Measurements from ENCODE around the gene PLA2G2E.
"Not testable (repeated sequence)": the region's sequence is repeated elsewhere in the genome, so short reads cannot be mapped to it uniquely, and the experiment has no call there.

Gene PLA2G2E

GRCh38 chr1:19940486-19941205, 17.2 kb upstream of the PLA2G2E start:
- Histone ChIP-seq H3K9me3 (no peaks in the 10 kb centered on the region), H3K4me1 (no peaks in the 10 kb centered on the region), H3K36me3 (no peaks in the 10 kb centered on the region), H3K4me3 (ENCODE audit: low read depth, low read length) (no peak overlapping the region), H3K27me3 (no peaks in the 10 kb centered on the region)
- TF ChIP-seq CTCF (IDR thresholded peaks at IDR 0.05; ENCODE audit: low read depth, low read length), result no peak
- no peak for DNase-seq

- H3K4me3 ChIP-seq (ENCODE audit: low read depth, low read length), result no peak overlapping the region
- DNase-seq, result no peak
- H3K36me3 ChIP-seq, result no peaks in the 10 kb centered on the region
- TF ChIP-seq CTCF (IDR thresholded peaks at IDR 0.05; ENCODE audit: low read depth, low read length), result no peak
- H3K4me1 ChIP-seq, result no peaks in the 10 kb centered on the region
- H3K9me3 ChIP-seq, result no peaks in the 10 kb centered on the region
- no peaks in the 10 kb centered on the region for H3K27me3 ChIP-seq
Measured at GRCh38 chr1:19938472-19938871, 15.1 kb upstream of the PLA2G2E start.

- Histone ChIP-seq H3K9me3 (no peaks in the 10 kb centered on the region), H3K4me1 (no peaks in the 10 kb centered on the region), H3K27me3 (no peaks in the 10 kb centered on the region), H3K36me3 (no peaks in the 10 kb centered on the region), H3K4me3 (ENCODE audit: low read depth, low read length) (no peak overlapping the region)
- DNase-seq, result no peak
- TF ChIP-seq CTCF (IDR thresholded peaks at IDR 0.05; ENCODE audit: low read depth, low read length), result no peak
Measured at GRCh38 chr1:19936061-19936750, 12.8 kb upstream of the PLA2G2E start.

GRCh38 chr1:19934336-19934735, 10.9 kb upstream of the PLA2G2E start:
- H3K4me1 ChIP-seq, result no peaks in the 10 kb centered on the region
- TF ChIP-seq CTCF (IDR thresholded peaks at IDR 0.05; ENCODE audit: low read depth, low read length), result no peak
- no peak for DNase-seq

GRCh38 chr1:19932866-19933265, 9.4 kb upstream of the PLA2G2E start:
- Histone ChIP-seq H3K4me1 (no peaks in the 10 kb centered on the region), H3K4me3 (ENCODE audit: low read depth, low read length) (no peak overlapping the region), H3K27me3 (no peaks in the 10 kb centered on the region), H3K36me3 (no peaks in the 10 kb centered on the region), H3K9me3 (no peaks in the 10 kb centered on the region)
- no peak for DNase-seq
- TF ChIP-seq CTCF (IDR thresholded peaks at IDR 0.05; ENCODE audit: low read depth, low read length), result no peak

More at GRCh38 chr1:19934336-19934735, 10.9 kb upstream of the PLA2G2E start:
- Histone ChIP-seq H3K27me3 (no peaks in the 10 kb centered on the region), H3K36me3 (no peaks in the 10 kb centered on the region), H3K4me3 (ENCODE audit: low read depth, low read length) (no peak overlapping the region), H3K9me3 (no peaks in the 10 kb centered on the region)

GRCh38 chr1:19927130-19927421, 3.7 kb upstream of the PLA2G2E start:
- DNase-seq; H3K27me3 ChIP-seq; H3K4me3 ChIP-seq (ENCODE audit: low read depth, low read length); H3K4me1 ChIP-seq; H3K9me3 ChIP-seq; H3K36me3 ChIP-seq: not testable (repeated sequence)

All from BE2C (cell line).